IPS-NIHi7 (cell line): ENCODE results near the gene HLCS.
"Not testable (repeated sequence)": the region's sequence is repeated elsewhere in the genome, so short reads cannot be mapped to it uniquely, and the experiment has no call there.

Source experiments
- DNase-seq: peaks from one replicate; pipeline ENCODE4 v3.0.0; 2012; ENCODE audit warnings: mixed read lengths; ENCODE audit errors: extremely low spot score

The HLCS gene

GRCh38 chr21:36849461-36850105 lies 116.9 kb downstream of the HLCS start:
- no peak for DNase-seq

- DNase-seq = no peak
These were observed 117.7 kb downstream of the HLCS start for GRCh38 chr21:36848730-36849274.

- DNase-seq = no peak
These were observed 119.3 kb downstream of the HLCS start for GRCh38 chr21:36847189-36847588.

- no peak for DNase-seq
These were observed 119.8 kb downstream of the HLCS start for GRCh38 chr21:36846631-36847030.

DNA sequence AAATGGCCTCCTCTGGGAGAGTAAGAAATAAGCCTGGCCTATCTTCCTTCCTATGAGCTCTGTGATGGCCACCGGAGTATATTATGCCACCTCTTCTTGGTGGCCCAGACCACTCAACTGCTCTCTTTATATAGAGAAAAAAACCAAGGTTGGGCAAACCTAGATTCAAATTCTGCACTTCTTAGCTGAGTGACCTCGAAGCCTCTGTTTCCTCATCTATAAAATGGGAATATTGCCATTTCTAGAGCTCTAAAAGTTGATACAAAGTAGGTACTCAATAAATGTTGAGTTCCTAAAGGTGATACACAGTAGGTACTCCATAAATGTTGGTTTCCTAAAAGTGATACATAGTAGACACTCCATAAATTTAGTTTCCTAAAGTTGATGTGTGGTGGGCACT lies 120.7 kb downstream of the HLCS start:
- no peak for DNase-seq

GRCh38 chr21:36845070-36845469 lies 121.4 kb downstream of the HLCS start:
- DNase-seq = no peak

- DNase-seq = no peak
These were observed 124.6 kb downstream of the HLCS start for GRCh38 chr21:36841866-36842265.

- no peak for DNase-seq
These were observed 126.7 kb downstream of the HLCS start for GRCh38 chr21:36839735-36840134.

GRCh38 chr21:36839123-36839522 lies 127.3 kb downstream of the HLCS start:
- DNase-seq = no peak

- no peak for DNase-seq
These were observed 131.1 kb downstream of the HLCS start for GRCh38 chr21:36835383-36835795.

DNA sequence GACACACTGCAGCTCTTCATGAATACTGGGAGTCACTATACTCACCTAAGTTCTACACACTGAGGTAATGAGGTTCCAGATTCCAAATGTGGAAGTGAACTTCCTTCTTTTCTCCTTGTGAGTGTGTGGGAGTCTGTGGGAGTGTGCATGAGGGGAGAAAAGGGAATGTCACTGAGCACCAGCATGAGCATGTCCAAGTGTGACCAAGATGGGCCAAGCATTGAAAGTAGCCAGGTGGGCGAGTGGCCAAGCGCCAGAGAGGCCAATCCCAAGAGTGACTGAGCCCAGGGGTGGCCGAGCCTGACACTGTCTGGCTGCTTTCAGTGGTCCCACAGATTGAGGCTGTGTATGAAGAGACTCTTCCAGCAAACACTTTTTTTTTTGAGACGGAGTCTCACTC lies 132.3 kb downstream of the HLCS start:
- no peak for DNase-seq

GRCh38 chr21:36830100-36830499 lies 136.4 kb downstream of the HLCS start:
- no peak for DNase-seq

- no peak for DNase-seq
These were observed 137.5 kb downstream of the HLCS start for GRCh38 chr21:36828891-36829515.

DNA sequence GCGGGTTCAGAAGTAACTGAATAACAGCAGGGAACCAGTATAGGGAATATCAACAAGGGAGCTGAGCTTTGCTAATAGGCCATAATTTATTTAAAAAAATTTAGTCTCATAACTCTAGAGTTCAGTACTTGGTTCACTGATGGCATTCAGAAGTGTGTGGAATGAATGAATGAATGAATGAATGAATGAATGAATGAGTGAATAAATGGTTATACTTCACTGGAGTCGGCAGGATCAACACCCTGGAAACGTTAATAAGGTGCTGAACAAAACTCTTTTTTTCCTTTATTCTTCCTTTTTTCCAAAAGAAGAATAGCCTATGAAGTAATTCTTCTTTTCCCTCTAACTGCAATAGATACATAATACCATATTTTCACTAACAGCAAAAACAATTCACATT lies 138.3 kb downstream of the HLCS start:
- DNase-seq = no peak

DNA sequence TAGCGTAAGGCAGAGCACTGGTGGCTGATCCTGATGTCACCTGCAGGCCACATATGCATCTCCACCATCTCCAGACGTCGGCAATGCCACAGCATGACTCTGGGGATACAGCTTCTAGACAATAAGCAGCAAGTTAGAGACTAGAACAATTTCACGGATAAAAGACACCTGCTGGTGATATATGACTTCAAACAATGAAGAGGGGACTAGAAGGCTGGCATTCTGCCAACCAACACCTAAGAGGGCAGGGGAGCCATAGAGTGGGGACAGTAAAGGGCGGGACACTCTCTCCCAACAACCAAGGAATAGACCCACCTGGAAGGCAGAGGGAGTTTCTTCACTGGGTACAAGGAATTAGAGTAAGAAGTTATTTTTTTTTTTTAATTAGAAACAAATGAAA lies 140.8 kb downstream of the HLCS start:
- no peak for DNase-seq

GRCh38 chr21:36821032-36821299 lies 145.5 kb downstream of the HLCS start:
- DNase-seq = no peak

- peak; percentile 84 for DNase-seq
These were observed 146.1 kb downstream of the HLCS start for GRCh38 chr21:36820176-36821031.

DNA sequence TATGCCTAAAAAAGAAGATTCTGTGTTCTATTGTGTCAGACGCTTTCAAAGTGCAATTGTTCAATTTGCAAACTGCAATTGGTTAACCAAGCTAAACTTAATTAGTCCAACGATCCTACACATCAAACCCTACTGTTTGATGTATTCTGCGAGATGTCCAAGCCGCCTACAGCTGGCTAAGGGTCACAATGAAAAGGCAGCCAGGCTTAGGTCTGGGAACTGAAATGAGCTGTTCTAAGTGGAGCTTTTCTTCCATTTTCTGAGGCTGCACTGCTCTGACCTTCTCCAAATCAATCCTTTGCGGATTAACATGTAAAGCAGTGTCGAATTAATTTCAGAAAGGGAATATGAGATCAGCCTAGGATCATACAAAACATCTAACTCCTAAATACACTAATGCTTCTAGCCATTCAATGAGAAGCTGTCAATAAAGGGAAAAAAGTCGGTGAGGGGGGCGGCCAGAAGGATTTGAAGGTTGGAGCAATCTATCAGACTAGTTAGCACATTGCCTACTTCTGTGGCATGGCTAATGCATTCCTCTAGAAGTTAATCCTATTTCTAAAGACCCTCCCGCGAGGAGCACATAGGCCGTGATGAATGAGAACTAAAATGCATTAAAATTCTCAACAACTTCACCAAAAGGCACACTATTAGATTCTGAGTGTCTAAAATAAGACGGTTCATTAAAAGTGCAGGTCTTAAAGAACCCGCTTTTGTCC lies 148.6 kb downstream of the HLCS start:
- DNase-seq = no peak

- DNase-seq = no peak
These were observed 149.8 kb downstream of the HLCS start for GRCh38 chr21:36816561-36817130.

GRCh38 chr21:36816026-36816425 lies 150.4 kb downstream of the HLCS start:
- not testable (repeated sequence) for DNase-seq

GRCh38 chr21:36815284-36815683 lies 151.2 kb downstream of the HLCS start:
- no peak for DNase-seq

DNA sequence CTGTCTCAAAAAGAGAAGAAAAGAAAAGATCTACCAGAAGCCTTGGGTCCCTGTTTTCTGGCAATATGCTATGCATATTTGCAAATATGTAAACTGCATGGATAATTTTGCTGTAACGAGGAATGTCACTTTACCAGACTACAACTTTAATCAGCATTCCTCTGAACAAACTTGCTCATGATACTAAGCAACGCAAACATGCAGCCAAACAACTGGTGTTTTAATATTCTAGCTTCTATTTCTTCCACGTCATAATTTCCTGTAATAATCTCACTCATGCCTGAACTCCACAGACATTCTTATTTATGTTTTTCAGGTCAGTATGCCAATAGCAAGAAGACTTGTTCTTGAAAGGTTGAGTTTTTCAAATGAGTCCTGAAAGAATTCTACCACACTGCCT lies 153.4 kb downstream of the HLCS start:
- DNase-seq = no peak
